ENCODE data around the gene TMEM201. TPM values are rescaled to one million over a fixed set of nuclear protein-coding genes. Genes with fewer than 3 reads are reported as not detected.

Gene TMEM201
- total RNA-seq, 2 donors from 2014 or later = 24.1 TPM

DNA sequence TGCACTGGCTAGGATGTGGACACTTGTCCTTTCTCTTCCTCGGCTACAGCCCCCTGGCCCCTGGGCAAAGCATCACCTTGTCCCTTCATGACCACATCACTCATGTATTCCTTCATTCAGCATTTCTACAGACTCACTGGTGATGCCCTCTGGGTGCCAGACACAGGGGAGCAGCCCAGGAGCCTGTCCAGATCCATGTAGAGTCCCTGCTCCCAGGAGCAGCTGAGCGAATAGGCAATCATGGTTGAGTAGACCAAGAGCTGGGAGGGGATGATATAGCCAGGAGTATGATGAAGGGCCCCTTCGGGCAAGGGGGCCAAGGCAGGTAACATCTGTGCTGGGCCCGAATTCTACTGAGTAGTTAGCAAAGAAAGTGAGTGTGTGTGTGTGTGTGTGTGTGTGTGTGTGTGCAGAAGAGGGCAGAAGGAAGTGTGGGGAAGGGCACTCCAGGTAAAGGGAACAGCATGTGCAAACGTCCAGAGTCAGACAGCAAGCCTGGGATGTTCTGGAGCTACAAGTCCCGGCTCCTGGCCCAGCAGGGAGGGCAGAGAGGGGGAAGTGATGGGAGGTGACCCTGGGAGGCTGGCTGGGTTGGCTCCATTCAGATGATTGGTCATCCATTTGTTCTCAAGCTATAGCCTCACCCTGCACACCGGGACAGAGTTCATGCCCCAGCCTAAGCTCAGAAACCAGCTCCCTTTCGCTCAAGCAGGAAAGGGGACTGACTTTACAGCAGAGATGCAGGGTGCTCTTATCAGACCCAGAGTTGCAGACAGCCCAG, 41.8 kb downstream of the TMEM201 start:
- Mint-ChIP-seq H3K4me1 (no peaks in the 10 kb centered on the region), H3K36me3 (ENCODE audit: low read depth) (no peaks in the 10 kb centered on the region), H3K4me3 (no peak overlapping the region), H3K27ac (no peak overlapping the region), H3K9me3 (peaks cover 3% of the 10 kb centered on the region), H3K27me3 (ENCODE audit: insufficient read depth) (peaks cover 24% of the 10 kb centered on the region)
- Histone ChIP-seq H3K4me3 (ENCODE audit: low read length) (no peak overlapping the region), H3K27me3 (ENCODE audit: control insufficient read depth, insufficient read depth, low read length, poor library complexity, severe bottlenecking) (no peaks in the 10 kb centered on the region), H3K36me3 (ENCODE audit: control insufficient read depth, insufficient read depth, low read length) (no peaks in the 10 kb centered on the region), H3K27ac (ENCODE audit: low read depth, low read length) (no peak overlapping the region), H3K9ac (ENCODE audit: extremely low read depth, low read length, poor library complexity, severe bottlenecking) (no peak overlapping the region), H3K9me3 (ENCODE audit: control insufficient read depth, low read length) (no peaks in the 10 kb centered on the region), H3K4me1 (ENCODE audit: control insufficient read depth, insufficient read depth, low read length) (no peaks in the 10 kb centered on the region)
- TF ChIP-seq, protein P1, sequence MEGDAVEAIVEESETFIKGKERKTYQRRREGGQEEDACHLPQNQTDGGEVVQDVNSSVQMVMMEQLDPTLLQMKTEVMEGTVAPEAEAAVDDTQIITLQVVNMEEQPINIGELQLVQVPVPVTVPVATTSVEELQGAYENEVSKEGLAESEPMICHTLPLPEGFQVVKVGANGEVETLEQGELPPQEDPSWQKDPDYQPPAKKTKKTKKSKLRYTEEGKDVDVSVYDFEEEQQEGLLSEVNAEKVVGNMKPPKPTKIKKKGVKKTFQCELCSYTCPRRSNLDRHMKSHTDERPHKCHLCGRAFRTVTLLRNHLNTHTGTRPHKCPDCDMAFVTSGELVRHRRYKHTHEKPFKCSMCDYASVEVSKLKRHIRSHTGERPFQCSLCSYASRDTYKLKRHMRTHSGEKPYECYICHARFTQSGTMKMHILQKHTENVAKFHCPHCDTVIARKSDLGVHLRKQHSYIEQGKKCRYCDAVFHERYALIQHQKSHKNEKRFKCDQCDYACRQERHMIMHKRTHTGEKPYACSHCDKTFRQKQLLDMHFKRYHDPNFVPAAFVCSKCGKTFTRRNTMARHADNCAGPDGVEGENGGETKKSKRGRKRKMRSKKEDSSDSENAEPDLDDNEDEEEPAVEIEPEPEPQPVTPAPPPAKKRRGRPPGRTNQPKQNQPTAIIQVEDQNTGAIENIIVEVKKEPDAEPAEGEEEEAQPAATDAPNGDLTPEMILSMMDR (conservative IDR thresholded peaks at IDR 0.05) = no peak
- 88 to 90% methylated on average over 6 to 8 of the region's 8 CpGs for WGBS, 2 experiments (ENCODE audit: insufficient coverage in 1 of 2, insufficient read length in 1 of 2)
- no peak for DNase-seq

DNA sequence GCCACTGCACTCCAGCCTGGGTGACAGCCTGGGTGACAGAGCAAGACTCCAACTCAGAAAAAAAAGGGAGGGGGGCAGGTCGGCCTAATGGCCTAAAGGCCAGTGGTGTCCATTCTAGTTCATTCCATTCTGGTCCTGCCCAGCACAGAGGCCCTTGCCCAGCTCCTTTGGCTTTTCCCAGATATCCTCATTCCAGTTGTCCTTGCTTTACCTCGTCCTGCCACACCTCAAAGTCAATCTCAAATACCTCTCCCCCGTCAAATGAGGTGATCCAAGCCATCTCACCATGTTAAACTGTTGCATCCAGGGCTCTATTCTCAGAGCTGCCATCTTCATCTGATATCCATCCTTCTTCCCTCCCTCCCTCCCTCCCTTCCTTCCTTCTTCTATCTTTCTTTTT, 42.9 kb downstream of the TMEM201 start:
- H3K9me3 ChIP-seq (ENCODE audit: control insufficient read depth, low read length) = no peaks in the 10 kb centered on the region
- Mint-ChIP-seq H3K4me3 (no peak overlapping the region), H3K27me3 (ENCODE audit: insufficient read depth) (peaks cover 16% of the 10 kb centered on the region), H3K4me1 (no peaks in the 10 kb centered on the region), H3K9me3 (peaks cover 3% of the 10 kb centered on the region), H3K27ac (no peak overlapping the region), H3K36me3 (ENCODE audit: low read depth) (no peaks in the 10 kb centered on the region)
- no peak overlapping the region for H3K4me3 ChIP-seq (ENCODE audit: low read length)
- no peak for DNase-seq
- no peak overlapping the region for H3K9ac ChIP-seq (ENCODE audit: extremely low read depth, low read length, poor library complexity, severe bottlenecking)
- TF ChIP-seq, protein P1 (conservative IDR thresholded peaks at IDR 0.05) = no peak
- 84 to 85% methylated on average over 2 to 3 of the region's 3 CpGs for WGBS, 2 experiments (ENCODE audit: insufficient coverage in 1 of 2, insufficient read length in 1 of 2)
- no peaks in the 10 kb centered on the region for H3K36me3 ChIP-seq (ENCODE audit: control insufficient read depth, insufficient read depth, low read length)
- no peaks in the 10 kb centered on the region for H3K4me1 ChIP-seq (ENCODE audit: control insufficient read depth, insufficient read depth, low read length)
- H3K27ac ChIP-seq (ENCODE audit: low read depth, low read length) = no peak overlapping the region
- H3K27me3 ChIP-seq (ENCODE audit: control insufficient read depth, insufficient read depth, low read length, poor library complexity, severe bottlenecking) = no peaks in the 10 kb centered on the region

DNA sequence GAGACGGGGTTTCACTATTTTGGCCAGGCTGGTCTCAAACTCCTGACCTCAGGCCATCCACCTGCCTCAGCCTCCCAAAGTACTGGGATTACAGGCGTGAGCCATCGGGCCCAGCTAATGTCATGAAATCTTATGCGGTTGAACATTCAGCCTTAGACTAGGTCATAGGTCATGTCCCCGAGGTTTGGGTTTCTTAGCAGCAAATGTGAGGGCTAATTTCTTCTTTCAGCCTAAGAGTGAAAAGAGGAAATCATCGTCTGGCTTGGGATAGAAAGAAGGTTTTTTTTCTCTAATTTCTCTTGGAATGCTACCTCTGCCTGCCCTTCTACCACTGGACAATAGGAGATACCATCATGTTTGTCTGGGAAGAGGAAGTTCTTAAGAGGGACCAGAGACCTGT, 44.8 kb downstream of the TMEM201 start:
- peaks cover 9% of the 10 kb centered on the region for H3K9me3 Mint-ChIP-seq

More for the DNA sequence above, 44.8 kb downstream of the TMEM201 start:
- H3K9me3 ChIP-seq (ENCODE audit: control insufficient read depth, low read length) = no peaks in the 10 kb centered on the region
- no peak overlapping the region for H3K4me3 ChIP-seq (ENCODE audit: low read length)
- no peak overlapping the region for H3K9ac ChIP-seq (ENCODE audit: extremely low read depth, low read length, poor library complexity, severe bottlenecking)
- no peaks in the 10 kb centered on the region for H3K27me3 ChIP-seq (ENCODE audit: control insufficient read depth, insufficient read depth, low read length, poor library complexity, severe bottlenecking)
- Mint-ChIP-seq H3K27me3 (ENCODE audit: insufficient read depth) (peaks cover 2% of the 10 kb centered on the region), H3K36me3 (ENCODE audit: low read depth) (no peaks in the 10 kb centered on the region), H3K27ac (no peak overlapping the region), H3K4me1 (no peaks in the 10 kb centered on the region), H3K4me3 (no peak overlapping the region)
- no peak overlapping the region for H3K27ac ChIP-seq (ENCODE audit: low read depth, low read length)
- no peaks in the 10 kb centered on the region for H3K36me3 ChIP-seq (ENCODE audit: control insufficient read depth, insufficient read depth, low read length)
- WGBS, 2 experiments (ENCODE audit: insufficient coverage in 1 of 2, insufficient read length in 1 of 2) = 87 to 91% methylated on average over 5 to 6 of the region's 6 CpGs
- no peak for DNase-seq
- TF ChIP-seq, protein P1 (conservative IDR thresholded peaks at IDR 0.05) = no peak
- no peaks in the 10 kb centered on the region for H3K4me1 ChIP-seq (ENCODE audit: control insufficient read depth, insufficient read depth, low read length)
